K562 (cell line): ENCODE data around the gene IDI2. TPM values are rescaled to one million over a fixed set of nuclear protein-coding genes. Genes with fewer than 3 reads are reported as not detected.
A peak's percentile ranks its signal among the peaks of the same experiment; 100 is the strongest.

ENCODE experiments used
- ATAC-seq: fragments of 200-7000 bp; cut with Tn5 transposase; 3 replicates; pipeline ENCODE4 v1.9.1; 2020; ENCODE audit warnings: moderate library complexity
- BruUV-seq: library from RNA; stranded (reverse); fragments of 400-500 nt; replicated peaks from 2 replicates; lab custom pipeline; 2021; lab: Mats Ljungman, UMichigan
- CTCF ChIA-PET: fragments of 300-600 bp; formaldehyde crosslinking; extraction: SDS; loops from one replicate; lab custom pipeline; 2021; ENCODE audit warnings: low intra/inter-chr PET ratio; lab: Yijun Ruan, JAX
- POLR2A ChIA-PET: fragments of 300-600, 350-650 bp; sonication (Branson Sonifier 250); formaldehyde crosslinking; extraction: SDS; loops from one replicate; lab custom pipeline; 2021; ENCODE audit warnings: antibody characterized with exemption, inconsistent platforms; lab: Yijun Ruan, JAX
- DNase-seq, 4 experiments: peaks; one replicate each; pipeline versions ENCODE4 v3.0.0 to v3.0.0-alpha.2; 2011 to 2018; ENCODE audit warnings: low spot score in 3 of 4, mixed read lengths in 3 of 4; ENCODE audit errors: extremely low read depth in 1 of 4
- FAIRE-seq: peaks from 2 replicates; lab custom pipeline; 2011; peaks lifted over from hg19 to GRCh38; lab: Jason Lieb, UNC
- H2AFZ ChIP-seq: 2 replicates; pipeline ENCODE4 v1.6.0; 2011; ENCODE audit warnings: low read depth, low read length, control low read depth, inconsistent platforms
- H3K27ac ChIP-seq: fragments of 200-600 bp; 3 replicates; pipeline ENCODE4 v1.8.0; 2011; ENCODE audit warnings: low read depth, mild to moderate bottlenecking, control low read depth, inconsistent platforms, low read length, moderate library complexity, mixed read lengths; ENCODE audit errors: extremely low read depth
- H3K27me3 ChIP-seq, 2 experiments: fragments of 300-600 bp in 1 of 2; 2 replicates in 1 of 2; 3 replicates in 1 of 2; pipeline versions ENCODE4 v1.6.0 to v1.8.0; 2011; ENCODE audit warnings: inconsistent platforms in 2 of 2, low read length in 2 of 2, mild to moderate bottlenecking in 1 of 2, mixed read lengths in 1 of 2, moderate library complexity in 1 of 2; ENCODE audit not compliant: control insufficient read depth in 2 of 2, insufficient read depth in 2 of 2
- H3K36me3 ChIP-seq: fragments of 300-600 bp; 3 replicates; pipeline ENCODE4 v1.8.0; 2011; ENCODE audit warnings: mild to moderate bottlenecking, low read length, inconsistent platforms; ENCODE audit not compliant: control insufficient read depth, insufficient read depth
- H3K4me1 ChIP-seq, 2 experiments: fragments of 200-600 bp in 1 of 2; replicated peaks in 1 of 2; 2 replicates in 1 of 2; 3 replicates in 1 of 2; pipeline versions ENCODE4 v1.5.1 to v1.8.0; 2011; ENCODE audit warnings: inconsistent platforms in 2 of 2, low read length in 2 of 2, mild to moderate bottlenecking in 1 of 2, mixed read lengths in 1 of 2, moderate library complexity in 1 of 2; ENCODE audit not compliant: control insufficient read depth in 2 of 2, insufficient read depth in 2 of 2
- H3K4me2 ChIP-seq: 2 replicates; pipeline ENCODE4 v1.6.1; 2011; ENCODE audit warnings: low read length, control low read depth, inconsistent platforms, mixed read lengths; ENCODE audit not compliant: insufficient read depth
- H3K4me3 ChIP-seq: fragments of 200-600 bp; sonication (generic), shearing (Covaris generic); 2 replicates; pipeline ENCODE4 v1.5.1; 2016; ENCODE audit warnings: control low read depth, inconsistent platforms
- H3K79me2 ChIP-seq: fragments of 200-600 bp; 3 replicates; pipeline ENCODE4 v1.8.0; 2011; ENCODE audit warnings: low read length, inconsistent platforms; ENCODE audit not compliant: control insufficient read depth, insufficient read depth
- H3K9ac ChIP-seq, 2 experiments: 2 replicates each; pipeline versions ENCODE4 v1.6.0 to v1.6.1; 2011; ENCODE audit warnings: low read depth in 2 of 2, low read length in 2 of 2, control low read depth in 1 of 2, inconsistent platforms in 1 of 2, mild to moderate bottlenecking in 1 of 2, mixed read lengths in 1 of 2; ENCODE audit not compliant: insufficient read depth in 1 of 2
- H3K9me1 ChIP-seq: one replicate; pipeline ENCODE4 v1.6.0; 2011; ENCODE audit warnings: inconsistent platforms, mild to moderate bottlenecking, low read length, moderate library complexity; ENCODE audit not compliant: control insufficient read depth, insufficient read depth
- H3K9me3 ChIP-seq: replicated peaks from 2 replicates; pipeline ENCODE4 v1.5.1; 2011; ENCODE audit warnings: low read depth, low read length, inconsistent platforms; ENCODE audit not compliant: control insufficient read depth, insufficient read depth
- H4K20me1 ChIP-seq: replicated peaks from 2 replicates; pipeline ENCODE4 v1.6.1; 2011; ENCODE audit warnings: low read length, inconsistent platforms, mixed read lengths; ENCODE audit not compliant: control insufficient read depth, insufficient read depth
- ATF3 ChIP-seq, 2 experiments: fragments of 450-650 bp in 1 of 2; sonication (generic) in 1 of 2; formaldehyde crosslinking in 1 of 2; IDR thresholded peaks in 1 of 2; conservative IDR thresholded peaks in 1 of 2; 2 replicates each; pipeline versions ENCODE4 v1.6.1 to v1.8.1; 2016 to 2023; ENCODE audit warnings: mild to moderate bottlenecking in 2 of 2, moderate library complexity in 2 of 2, inconsistent platforms in 1 of 2, missing genetic modification reagents in 1 of 2
- ATF4 ChIP-seq: fragments of 450-650 bp; formaldehyde crosslinking; IDR thresholded peaks from 2 replicates; pipeline ENCODE4 v1.4.0; 2022; ENCODE audit warnings: mild to moderate bottlenecking, moderate library complexity
- ATF7 ChIP-seq: fragments of 450-650 bp; IDR thresholded peaks from 2 replicates; pipeline ENCODE4 v1.7.1; 2014; ENCODE audit warnings: mild to moderate bottlenecking, moderate library complexity
- CBFA2T2 ChIP-seq: fragments of 450-650 bp; conservative IDR thresholded peaks from 2 replicates; pipeline ENCODE4 v1.6.1; 2017; ENCODE audit warnings: mild to moderate bottlenecking
- CBFA2T3 ChIP-seq: fragments of 450-650 bp; IDR thresholded peaks from 2 replicates; pipeline ENCODE4 v1.6.1; 2017
- CBX3 ChIP-seq, 2 experiments: IDR thresholded peaks; 1 replicate in 1 of 2; 2 replicates in 1 of 2; pipeline ENCODE4 v1.6.1; 2012; ENCODE audit warnings: inconsistent platforms in 2 of 2, low read length in 2 of 2, borderline replicate concordance in 1 of 2, control low read depth in 1 of 2
- CREB1 ChIP-seq, 2 experiments: sonication (generic) in 1 of 2; formaldehyde crosslinking in 1 of 2; IDR thresholded peaks; 2 replicates each; pipeline versions ENCODE4 v1.6.1 to v1.8.0; 2012 to 2022; ENCODE audit warnings: inconsistent platforms in 1 of 2, mild to moderate bottlenecking in 1 of 2, missing genetic modification reagents in 1 of 2, moderate library complexity in 1 of 2
- CREM ChIP-seq: IDR thresholded peaks from 2 replicates; pipeline ENCODE4 v1.6.1; 2014; ENCODE audit warnings: antibody characterized with exemption, low read depth
- CTCF ChIP-seq, 3 experiments: IDR thresholded peaks in 2 of 3; conservative IDR thresholded peaks in 1 of 3; 2 replicates each; pipeline ENCODE4 v1.5.1; 2011 to 2012; ENCODE audit warnings: low read length in 3 of 3, mild to moderate bottlenecking in 3 of 3, control low read depth in 2 of 3, improper control_type of control experiment in 1 of 3, inconsistent platforms in 1 of 3, low read depth in 1 of 3, mixed read lengths in 1 of 3, moderate library complexity in 1 of 3; ENCODE audit not compliant: insufficient read depth in 2 of 3
- KAT7 ChIP-seq: sonication (generic); formaldehyde crosslinking; IDR thresholded peaks from 2 replicates; pipeline ENCODE4 v1.8.0; 2022; ENCODE audit warnings: missing genetic modification reagents, mild to moderate bottlenecking, borderline replicate concordance
- OTX1 ChIP-seq: fragments of 450-650 bp; formaldehyde crosslinking; IDR thresholded peaks from 2 replicates; pipeline ENCODE4 v1.4.0; 2022; ENCODE audit warnings: mild to moderate bottlenecking
- TOE1 ChIP-seq, 2 experiments: fragments of 450-650 bp in 1 of 2; sonication (generic) in 1 of 2; formaldehyde crosslinking in 1 of 2; IDR thresholded peaks; 2 replicates each; pipeline versions ENCODE4 v1.7.1 to v1.8.0; 2016 to 2022; ENCODE audit warnings: borderline replicate concordance in 2 of 2, mild to moderate bottlenecking in 2 of 2, antibody characterized with exemption in 1 of 2, inconsistent platforms in 1 of 2, low read depth in 1 of 2, missing genetic modification reagents in 1 of 2, moderate library complexity in 1 of 2
- USF1 ChIP-seq: sonication (generic); formaldehyde crosslinking; IDR thresholded peaks from 2 replicates; pipeline ENCODE4 v1.9.0; 2022; ENCODE audit warnings: mild to moderate bottlenecking, missing genetic modification reagents
- USF2 ChIP-seq: sonication (generic); formaldehyde crosslinking; IDR thresholded peaks from 2 replicates; pipeline ENCODE4 v1.5.0; 2020; ENCODE audit warnings: missing genetic modification reagents
- WGBS: fragments of 100-300 bp; shearing (Covaris generic); methylation state at CpG from one replicate; pipeline ENCODE4 v1.1.6; 2016; ENCODE audit warnings: low coverage, mixed read lengths; ENCODE audit not compliant: insufficient coverage; ENCODE audit errors: missing lambda C conversion rate; 5-methylcytosine and 5-hydroxymethylcytosine counted together
- in situ Hi-C: fragments of 300-500 bp; cut with MboI; formaldehyde crosslinking; loops from 4 replicates; pipeline ENCODE4 v1.15.0; 2018; ENCODE audit warnings: inconsistent platforms, mixed read lengths
- intact Hi-C: fragments of 100-400 bp; cut with micrococcal nuclease; formaldehyde crosslinking; loops from 2 replicates; pipeline ENCODE4 v1.14.2; 2022
- polyA plus RNA-seq, 8 experiments: library from polyadenylated mRNA; depleted of rRNA in 4 of 8; stranded (reverse) in 5 of 8; unstranded in 3 of 8; fragments of >200 nt; fragmentation: Nextera tagmentation in 2 of 8; fragmentation: Illumina TruSeq in 1 of 8; extraction: Ambion mirVana in 2 of 8; extraction: Trizol in 1 of 8; gene quantifications; 2 replicates each; pipeline versions ENCODE4 v1.2.1 to v1.2.3, GENCODE V29; 2011 to 2014; ENCODE audit warnings: inconsistent platforms in 1 of 8, missing spikeins in 1 of 8
- total RNA-seq, 7 experiments: library from RNA; depleted of rRNA in 6 of 7; stranded (reverse); fragments of >200 nt in 6 of 7; fragmentation: Illumina TruSeq in 2 of 7; extraction: Trizol in 2 of 7; gene quantifications; 2 replicates each; pipeline versions ENCODE4 v1.2.1 to v1.2.3, GENCODE V29; 2011 to 2021; ENCODE audit warnings: low replicate concordance in 1 of 7

Gene IDI2
- total and polyA plus RNA-seq, 9 of the 15 experiments (the other 6 are each of a cell fraction or from before 2014, with no cell fraction given), result not detected

GRCh38 chr10:1036341-1036791, 10.7 kb upstream of the IDI2 start:
- peak; percentile 52 for ATAC-seq
- no peak for FAIRE-seq
- H2AFZ ChIP-seq, result no peak overlapping the region
- TF ChIP-seq KAT7 (no peak), CBX3 (IDR thresholded peaks at IDR 0.05; ENCODE audit: borderline replicate concordance in 1 of 2, low read length in 2 of 2) (no peak), CREM (peak; percentile 22; the same call in 1 of the 2 replicates), OTX1 (CRISPR knock-in tag) (no peak), CBFA2T2 (peak; percentile 18; the same call in 1 of the 2 replicates), USF1 (peak; percentile 39; the same call in 1 of the 2 replicates), ATF7 (0 out of 2 replicates have a peak, but pooled peaks have one; percentile 30), ATF4 (CRISPR knock-in tag) (no peak), TOE1 (IDR thresholded peaks at IDR 0.05; ENCODE audit: borderline replicate concordance) (no peak), TOE1 (CRISPR knock-in tag; IDR thresholded peaks at IDR 0.05; ENCODE audit: borderline replicate concordance, low read depth) (no peak), ATF3 (IDR thresholded peaks at IDR 0.05) (peak; percentile 83), ATF3 (CRISPR knock-in tag; conservative IDR thresholded peaks at IDR 0.05) (no peak), USF2 (0 out of 2 replicates have a peak, but pooled peaks have one; percentile 4), CTCF (IDR thresholded peaks at IDR 0.05 in 2 of 3, conservative IDR thresholded peaks at IDR 0.05 in 1 of 3; ENCODE audit: insufficient read depth in 2 of 3, low read depth in 1 of 3, low read length in 3 of 3) (no peak), CREB1 (IDR thresholded peaks at IDR 0.05) (no peak), CREB1 (CRISPR knock-in tag; IDR thresholded peaks at IDR 0.05) (0 out of 2 replicates have a peak, but pooled peaks have one; percentile 12), CBFA2T3 (peak; percentile 23; the same call in 1 of the 2 replicates)

More at GRCh38 chr10:1036341-1036791, 10.7 kb upstream of the IDI2 start:
- Histone ChIP-seq H3K36me3 (peaks cover 31% of the 10 kb centered on the region), H3K4me1 (peaks cover 2 to 3% of the 10 kb centered on the region in 2 experiments; a peak in 2 of 5 replicates), H3K79me2 (no peaks in the 10 kb centered on the region), H4K20me1 (no peaks in the 10 kb centered on the region; the same call in 1 of the 2 replicates), H3K27ac (no peak overlapping the region), H3K9me3 (no peaks in the 10 kb centered on the region), H3K4me3 (no peak overlapping the region), H3K4me2 (no peak overlapping the region), H3K9ac (peak overlapping the region in 1 of 2 experiments; percentile 65; a peak in 1 of 4 replicates), H3K27me3 (no peaks in the 10 kb centered on the region), H3K9me1 (no peaks in the 10 kb centered on the region)
- 50% methylated on average over 8 of the region's 14 CpGs for WGBS
- POLR2A ChIA-PET, result interaction anchor here (0.6 to 3.4 kb wide), 9 partner anchors 9 to 210 kb away, joined by 3 to 25 read pairs (median 8); partner anchors contain the start of genes IDI1 and IDI2
- in situ Hi-C loops, result no loop called here
- BruUV-seq, result no TSS peak
- DNase-seq, result peak in 1 of 4 experiments; percentile 28
- CTCF ChIA-PET, result no interaction called here
- intact Hi-C loops, result no loop called here
